Endothelial cell (in vitro differentiated cells): ENCODE results near the gene GNAI3. TPM values are rescaled to one million over a fixed set of nuclear protein-coding genes. Genes with fewer than 3 reads are reported as not detected.

Experiments
- DNase-seq: peaks from one replicate; pipeline ENCODE4 v3.0.0; 2021; ENCODE audit warnings: low spot score
- H3K27ac Mint-ChIP-seq: one replicate; pipeline ENCODE4 v1.8.0; 2021; ENCODE audit warnings: mixed read lengths, inconsistent platforms; ENCODE audit not compliant: unreplicated experiment
- H3K27me3 Mint-ChIP-seq: one replicate; pipeline ENCODE4 v1.8.0; 2021; ENCODE audit warnings: mild to moderate bottlenecking, moderate library complexity, mixed read lengths, inconsistent platforms; ENCODE audit not compliant: unreplicated experiment
- H3K36me3 Mint-ChIP-seq: one replicate; pipeline ENCODE4 v1.8.0; 2021; ENCODE audit warnings: mild to moderate bottlenecking, low read depth, mixed read lengths, inconsistent platforms; ENCODE audit not compliant: unreplicated experiment
- H3K4me1 Mint-ChIP-seq: one replicate; pipeline ENCODE4 v1.8.0; 2021; ENCODE audit warnings: mild to moderate bottlenecking, mixed read lengths, inconsistent platforms; ENCODE audit not compliant: unreplicated experiment
- H3K4me3 Mint-ChIP-seq: one replicate; pipeline ENCODE4 v1.8.0; 2021; ENCODE audit warnings: mild to moderate bottlenecking, mixed read lengths, inconsistent platforms; ENCODE audit not compliant: unreplicated experiment
- H3K9me3 Mint-ChIP-seq: one replicate; pipeline ENCODE4 v1.8.0; 2021; ENCODE audit warnings: mixed read lengths, inconsistent platforms; ENCODE audit not compliant: unreplicated experiment
- total RNA-seq: library from RNA; stranded (reverse); fragmentation: NEBNext Ultra II Directional; extraction: Animal tissue kit (Norgen Biotek cat#: 25700); gene quantifications from one replicate; pipeline ENCODE4 v1.2.1, GENCODE V29; 2021; ENCODE audit not compliant: unreplicated experiment
- TF ChIP-seq, protein P1 (sequence below): fragments of 200-600 bp; sonication (generic); IDR thresholded peaks from one replicate; pipeline ENCODE4 v1.5.0; 2021; ENCODE audit warnings: antibody characterized with exemption; ENCODE audit not compliant: unreplicated experiment

The GNAI3 gene
- total RNA-seq, 1 donor from 2014 or later = 17.7 TPM

DNA sequence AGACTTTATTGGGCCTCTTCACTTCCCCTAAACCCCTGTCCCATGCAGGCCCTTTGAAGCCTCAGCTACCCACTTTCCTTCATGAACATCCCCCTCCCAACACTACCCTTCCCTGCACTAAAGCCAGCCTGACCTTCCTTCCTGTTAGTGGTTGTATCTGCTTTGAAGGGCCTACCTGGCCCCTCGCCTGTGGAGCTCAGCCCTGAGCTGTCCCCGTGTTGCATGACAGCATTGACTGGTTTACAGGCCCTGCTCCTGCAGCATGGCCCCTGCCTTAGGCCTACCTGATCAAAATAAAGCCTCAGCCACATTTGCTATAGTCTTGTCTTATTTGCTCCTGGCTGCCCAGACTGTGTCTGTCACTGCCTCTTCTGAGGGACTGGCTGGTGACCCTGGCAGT, 113.0 kb downstream of the GNAI3 start:
- Mint-ChIP-seq H3K27ac (no peak overlapping the region), H3K27me3 (peaks cover 8% of the 10 kb centered on the region), H3K9me3 (no peaks in the 10 kb centered on the region), H3K36me3 (peaks cover 5% of the 10 kb centered on the region), H3K4me1 (peaks cover 13% of the 10 kb centered on the region), H3K4me3 (no peak overlapping the region)
- DNase-seq = no peak
- TF ChIP-seq, protein P1, sequence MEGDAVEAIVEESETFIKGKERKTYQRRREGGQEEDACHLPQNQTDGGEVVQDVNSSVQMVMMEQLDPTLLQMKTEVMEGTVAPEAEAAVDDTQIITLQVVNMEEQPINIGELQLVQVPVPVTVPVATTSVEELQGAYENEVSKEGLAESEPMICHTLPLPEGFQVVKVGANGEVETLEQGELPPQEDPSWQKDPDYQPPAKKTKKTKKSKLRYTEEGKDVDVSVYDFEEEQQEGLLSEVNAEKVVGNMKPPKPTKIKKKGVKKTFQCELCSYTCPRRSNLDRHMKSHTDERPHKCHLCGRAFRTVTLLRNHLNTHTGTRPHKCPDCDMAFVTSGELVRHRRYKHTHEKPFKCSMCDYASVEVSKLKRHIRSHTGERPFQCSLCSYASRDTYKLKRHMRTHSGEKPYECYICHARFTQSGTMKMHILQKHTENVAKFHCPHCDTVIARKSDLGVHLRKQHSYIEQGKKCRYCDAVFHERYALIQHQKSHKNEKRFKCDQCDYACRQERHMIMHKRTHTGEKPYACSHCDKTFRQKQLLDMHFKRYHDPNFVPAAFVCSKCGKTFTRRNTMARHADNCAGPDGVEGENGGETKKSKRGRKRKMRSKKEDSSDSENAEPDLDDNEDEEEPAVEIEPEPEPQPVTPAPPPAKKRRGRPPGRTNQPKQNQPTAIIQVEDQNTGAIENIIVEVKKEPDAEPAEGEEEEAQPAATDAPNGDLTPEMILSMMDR = no peak

DNA sequence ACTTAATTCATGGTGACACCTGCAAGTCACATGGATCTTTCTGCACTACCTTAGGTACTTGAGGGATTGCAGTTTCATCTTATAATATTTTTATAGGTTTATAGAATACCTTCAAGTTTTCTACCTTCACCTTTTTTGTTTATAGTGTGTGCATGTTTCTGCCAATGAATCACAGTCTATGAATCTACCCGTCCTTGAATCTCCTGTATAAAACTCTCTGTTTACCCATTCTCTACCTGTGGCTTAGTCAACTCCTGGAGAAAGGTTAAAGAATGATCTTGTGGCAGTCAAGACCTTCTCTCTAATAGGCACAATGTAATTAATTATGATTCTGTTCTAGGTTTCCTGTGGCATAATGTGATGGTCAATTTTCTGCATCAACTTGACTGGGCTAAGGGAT, 116.3 kb downstream of the GNAI3 start:
- TF ChIP-seq, protein P1 = no peak
- Mint-ChIP-seq H3K4me3 (no peak overlapping the region), H3K36me3 (no peaks in the 10 kb centered on the region), H3K4me1 (peaks cover 6% of the 10 kb centered on the region), H3K27ac (no peak overlapping the region), H3K27me3 (peaks cover 2% of the 10 kb centered on the region), H3K9me3 (no peaks in the 10 kb centered on the region)
- DNase-seq = no peak

DNA sequence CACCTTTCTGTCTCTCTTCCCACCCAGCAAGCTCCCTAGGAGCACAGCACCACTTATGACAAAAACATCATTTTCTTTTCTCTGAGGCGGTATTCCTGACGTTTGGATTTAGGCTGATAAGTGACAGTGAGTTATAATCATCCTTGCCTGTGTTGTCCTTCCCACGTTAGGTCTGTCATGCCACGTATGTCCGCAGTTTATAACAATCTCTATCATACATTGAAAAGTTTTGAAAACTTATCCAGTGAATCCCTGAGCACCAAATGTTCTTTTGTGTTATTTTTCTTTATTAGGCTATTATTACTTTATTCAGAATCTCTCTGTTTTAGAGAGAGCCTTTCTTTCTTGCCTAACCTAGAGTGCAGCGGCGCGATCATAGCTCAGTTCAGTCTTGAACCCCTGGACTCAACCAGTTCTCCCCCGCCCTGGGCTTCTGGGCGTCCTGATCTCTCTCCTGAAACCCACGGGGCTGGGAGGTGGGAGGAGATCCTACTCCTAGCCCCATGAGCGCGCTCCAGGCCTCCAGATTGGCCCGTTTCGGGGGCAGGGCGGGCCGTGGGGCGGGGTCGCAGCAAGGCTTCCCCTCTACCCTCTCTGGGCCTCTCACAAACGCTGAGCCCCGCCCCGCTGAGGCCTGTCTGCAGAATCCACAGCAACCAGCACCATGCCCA, 119.2 kb downstream of the GNAI3 start, which contains the start of gene GSTM2:
Gene GSTM2 (plus strand): TSS at position 606 of the 671 bp plus-strand sequence. CDS start 59 bp downstream, at position 665.
- TF ChIP-seq, protein P1 = no peak
- Mint-ChIP-seq H3K27me3 (no peaks in the 10 kb centered on the region), H3K9me3 (no peaks in the 10 kb centered on the region)

More for the DNA sequence above, 119.2 kb downstream of the GNAI3 start, which contains the start of gene GSTM2:
- Mint-ChIP-seq H3K4me1 (peaks cover 6% of the 10 kb centered on the region), H3K4me3 (peak within 1 kb of the TSS; percentile 73), H3K27ac (no peak within 1 kb of the TSS), H3K36me3 (peaks cover 7% of the 10 kb centered on the region)
- peak; percentile 83 for DNase-seq

Other genes starting within 250 kb of the GNAI3 start
- not detected for gene MYBPHL, start 241.6 kb upstream of the GNAI3 start, total RNA-seq
- gene SORT1, start 150.7 kb upstream of the GNAI3 start, total RNA-seq = 49.0 TPM
- 84.9 TPM for gene PSMA5, start 122.2 kb upstream of the GNAI3 start, total RNA-seq
- gene SYPL2, start 82.1 kb upstream of the GNAI3 start, total RNA-seq = not detected
- gene ATXN7L2, start 64.7 kb upstream of the GNAI3 start, total RNA-seq = 3.2 TPM
- gene CYB561D1, start 54.5 kb upstream of the GNAI3 start, total RNA-seq = 7.8 TPM
- 1.2 TPM for gene AMIGO1, start 38.9 kb upstream of the GNAI3 start, total RNA-seq
- not detected for gene GPR61, start 8.7 kb upstream of the GNAI3 start, total RNA-seq
- 0.26 TPM for gene GNAT2, start 71.0 kb downstream of the GNAI3 start, total RNA-seq
- 92.7 TPM for gene AMPD2, start 71.2 kb downstream of the GNAI3 start, total RNA-seq
- gene GSTM4, start 107.5 kb downstream of the GNAI3 start, total RNA-seq = 7.8 TPM
- 20.4 TPM for gene GSTM2, start 119.4 kb downstream of the GNAI3 start, total RNA-seq
- gene GSTM1, start 139.2 kb downstream of the GNAI3 start, total RNA-seq = not detected
- 27.9 TPM for gene GSTM5, start 163.6 kb downstream of the GNAI3 start, total RNA-seq
- 6.9 TPM for gene GSTM3, start 192.4 kb downstream of the GNAI3 start, total RNA-seq
- not detected for gene EPS8L3, start 215.3 kb downstream of the GNAI3 start, total RNA-seq